ENCODE measurements around the gene SAA1. TPM values are rescaled to one million over a fixed set of nuclear protein-coding genes. Genes with fewer than 3 reads are reported as not detected.

Gene SAA1
- polyA plus RNA-seq (25.6 to 94.6 TPM (median 27.5 TPM) in 3 replicates), polyA minus RNA-seq (5.8 to 38.9 TPM (median 9.7 TPM) in 3 replicates)
- polyA plus RNA-seq (2011; ENCODE audit: low read depth), result 47.7 TPM
- 39.0 and 45.2 TPM in 2 replicates for polyA plus RNA-seq (2011; cell fraction: cytosol; rRNA removed)
- 31.7 and 40.2 TPM in 2 replicates for polyA plus RNA-seq (2011; cell fraction: nucleus; rRNA removed)
- 52.7 and 112 TPM in 2 replicates for polyA plus RNA-seq (2012; ENCODE audit: low replicate concordance)
- polyA minus RNA-seq (2011; cell fraction: cytosol; rRNA and poly(A)+ RNA removed), result 12.1 TPM
- 11.0 and 11.4 TPM in 2 replicates for polyA minus RNA-seq (2011; cell fraction: nucleus; rRNA and poly(A)+ RNA removed)

DNA sequence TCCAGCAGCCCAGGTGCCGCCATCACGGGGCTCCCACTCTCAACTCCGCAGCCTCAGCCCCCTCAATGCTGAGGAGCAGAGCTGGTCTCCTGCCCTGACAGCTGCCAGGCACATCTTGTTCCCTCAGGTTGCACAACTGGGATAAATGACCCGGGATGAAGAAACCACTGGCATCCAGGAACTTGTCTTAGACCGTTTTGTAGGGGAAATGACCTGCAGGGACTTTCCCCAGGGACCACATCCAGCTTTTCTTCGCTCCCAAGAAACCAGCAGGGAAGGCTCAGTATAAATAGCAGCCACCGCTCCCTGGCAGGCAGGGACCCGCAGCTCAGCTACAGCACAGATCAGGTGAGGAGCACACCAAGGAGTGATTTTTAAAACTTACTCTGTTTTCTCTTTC lies at the start of gene SAA1:
Gene SAA1 (plus strand): TSS at position 316 of the 400 bp plus-strand sequence. CDS start 624 bp downstream, outside the sequence.
- Histone ChIP-seq H3K4me2 (ENCODE audit: control insufficient read depth, extremely low read depth, insufficient read depth, low read depth, low read length) (no peak within 1 kb of the TSS), H3K4me3 (ENCODE audit: control insufficient read depth in 2 of 3, extremely low read depth in 1 of 3, insufficient read depth in 2 of 3, low read depth in 1 of 3, low read length in 3 of 3) (no peak within 1 kb of the TSS), H3K4me1 (ENCODE audit: control insufficient read depth, extremely low read depth, insufficient read depth, low read length) (peaks cover 5% of the 10 kb centered on the region), H3K9me3 (ENCODE audit: control insufficient read depth, low read depth, low read length) (no peaks in the 10 kb centered on the region), H3K27me3 (ENCODE audit: control insufficient read depth, extremely low read depth, insufficient read depth, low read length) (no peaks in the 10 kb centered on the region), H4K20me1 (ENCODE audit: control insufficient read depth, extremely low read depth, insufficient read depth, low read length) (no peaks in the 10 kb centered on the region), H3K27ac (ENCODE audit: control insufficient read depth, insufficient read depth, low read length) (no peak within 1 kb of the TSS), H3K79me2 (ENCODE audit: control insufficient read depth, insufficient read depth, low read length) (no peaks in the 10 kb centered on the region), H3K36me3 (ENCODE audit: control insufficient read depth in 2 of 2, extremely low read depth in 1 of 2, insufficient read depth in 2 of 2, low read length in 2 of 2) (no peaks in the 10 kb centered on the region), H2AFZ (ENCODE audit: control insufficient read depth, low read length) (no peak within 1 kb of the TSS), H3K9ac (ENCODE audit: control insufficient read depth, extremely low read depth, insufficient read depth, low read length) (no peak within 1 kb of the TSS), H3K9me1 (ENCODE audit: control insufficient read depth, extremely low read depth, insufficient read depth, low read length) (no peaks in the 10 kb centered on the region)
- FAIRE-seq, result no peak
- DNase-seq (ENCODE audit: low read depth, low spot score), result no peak
- dilution Hi-C loops (cut with MboI; ENCODE audit: extremely low pct_ligation_motif_present, low sequenced_read_pairs), result no loop called here
- TF ChIP-seq, protein P1, sequence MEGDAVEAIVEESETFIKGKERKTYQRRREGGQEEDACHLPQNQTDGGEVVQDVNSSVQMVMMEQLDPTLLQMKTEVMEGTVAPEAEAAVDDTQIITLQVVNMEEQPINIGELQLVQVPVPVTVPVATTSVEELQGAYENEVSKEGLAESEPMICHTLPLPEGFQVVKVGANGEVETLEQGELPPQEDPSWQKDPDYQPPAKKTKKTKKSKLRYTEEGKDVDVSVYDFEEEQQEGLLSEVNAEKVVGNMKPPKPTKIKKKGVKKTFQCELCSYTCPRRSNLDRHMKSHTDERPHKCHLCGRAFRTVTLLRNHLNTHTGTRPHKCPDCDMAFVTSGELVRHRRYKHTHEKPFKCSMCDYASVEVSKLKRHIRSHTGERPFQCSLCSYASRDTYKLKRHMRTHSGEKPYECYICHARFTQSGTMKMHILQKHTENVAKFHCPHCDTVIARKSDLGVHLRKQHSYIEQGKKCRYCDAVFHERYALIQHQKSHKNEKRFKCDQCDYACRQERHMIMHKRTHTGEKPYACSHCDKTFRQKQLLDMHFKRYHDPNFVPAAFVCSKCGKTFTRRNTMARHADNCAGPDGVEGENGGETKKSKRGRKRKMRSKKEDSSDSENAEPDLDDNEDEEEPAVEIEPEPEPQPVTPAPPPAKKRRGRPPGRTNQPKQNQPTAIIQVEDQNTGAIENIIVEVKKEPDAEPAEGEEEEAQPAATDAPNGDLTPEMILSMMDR (optimal IDR thresholded peaks at IDR 0.05 in 1 of 3, IDR thresholded peaks at IDR 0.05 in 1 of 3, conservative IDR thresholded peaks at IDR 0.05 in 1 of 3; ENCODE audit: extremely low read depth in 1 of 3, insufficient read depth in 2 of 3, low read length in 3 of 3), result no peak
- no peak for TF ChIP-seq EZH2 (IDR thresholded peaks at IDR 0.05; ENCODE audit: low read length)

DNA sequence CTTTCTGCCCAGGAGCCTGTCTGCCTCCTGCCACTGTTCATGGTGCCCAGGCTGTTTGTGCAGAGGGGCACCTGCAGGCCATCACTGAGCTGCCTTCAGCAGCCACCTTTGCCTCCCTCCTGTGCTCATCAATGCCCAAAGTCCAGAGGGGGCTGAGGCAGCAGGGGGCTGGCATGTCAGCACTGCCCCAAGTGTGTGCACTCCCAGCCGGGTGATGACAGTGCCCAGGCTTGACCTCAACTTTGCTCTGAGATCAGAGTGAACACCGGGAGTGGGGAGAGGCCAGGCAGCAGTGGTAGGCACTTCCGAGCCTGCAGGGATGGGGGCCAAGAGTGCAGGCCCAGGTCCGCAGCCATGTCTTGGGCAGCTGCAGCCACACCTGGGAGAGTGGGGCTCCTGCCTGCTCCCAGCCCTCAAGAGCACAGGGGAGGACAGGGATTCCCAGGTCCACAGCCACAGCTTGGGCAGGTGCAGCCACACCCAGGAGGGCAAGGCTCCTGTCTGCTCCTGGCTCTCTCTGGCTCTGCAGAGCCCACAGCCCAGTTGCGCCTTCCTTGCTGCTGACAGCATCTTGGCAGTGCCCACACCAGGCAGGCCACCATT lies 44.7 kb upstream of the SAA1 start:
- dilution Hi-C loops (cut with MboI; ENCODE audit: extremely low pct_ligation_motif_present, low sequenced_read_pairs), result no loop called here
- DNase-seq (ENCODE audit: low read depth, low spot score) (no peak), FAIRE-seq (no peak)
- TF ChIP-seq, protein P1 (optimal IDR thresholded peaks at IDR 0.05 in 1 of 3, IDR thresholded peaks at IDR 0.05 in 1 of 3, conservative IDR thresholded peaks at IDR 0.05 in 1 of 3; ENCODE audit: extremely low read depth in 1 of 3, insufficient read depth in 2 of 3, low read length in 3 of 3), result no peak
- no peak for TF ChIP-seq EZH2 (IDR thresholded peaks at IDR 0.05; ENCODE audit: low read length)
- H3K27ac ChIP-seq (ENCODE audit: control insufficient read depth, insufficient read depth, low read length), result no peak overlapping the region
- H4K20me1 ChIP-seq (ENCODE audit: control insufficient read depth, extremely low read depth, insufficient read depth, low read length), result no peaks in the 10 kb centered on the region
- no peaks in the 10 kb centered on the region for H3K9me3 ChIP-seq (ENCODE audit: control insufficient read depth, low read depth, low read length)
- H2AFZ ChIP-seq (ENCODE audit: control insufficient read depth, low read length), result no peak overlapping the region
- H3K36me3 ChIP-seq (ENCODE audit: control insufficient read depth in 2 of 2, extremely low read depth in 1 of 2, insufficient read depth in 2 of 2, low read length in 2 of 2), result no peaks in the 10 kb centered on the region
- H3K9ac ChIP-seq (ENCODE audit: control insufficient read depth, extremely low read depth, insufficient read depth, low read length), result no peak overlapping the region
- H3K4me2 ChIP-seq (ENCODE audit: control insufficient read depth, extremely low read depth, insufficient read depth, low read depth, low read length), result no peak overlapping the region
- H3K9me1 ChIP-seq (ENCODE audit: control insufficient read depth, extremely low read depth, insufficient read depth, low read length), result no peaks in the 10 kb centered on the region
- H3K27me3 ChIP-seq (ENCODE audit: control insufficient read depth, extremely low read depth, insufficient read depth, low read length), result peaks cover 4% of the 10 kb centered on the region
- H3K4me3 ChIP-seq (ENCODE audit: control insufficient read depth in 2 of 3, extremely low read depth in 1 of 3, insufficient read depth in 2 of 3, low read depth in 1 of 3, low read length in 3 of 3), result no peak overlapping the region
- no peaks in the 10 kb centered on the region for H3K4me1 ChIP-seq (ENCODE audit: control insufficient read depth, extremely low read depth, insufficient read depth, low read length)
- no peaks in the 10 kb centered on the region for H3K79me2 ChIP-seq (ENCODE audit: control insufficient read depth, insufficient read depth, low read length)

Measured in keratinocyte (primary cell).